ENCODE data around the gene HNRNPC. TPM values are rescaled to one million over a fixed set of nuclear protein-coding genes. Genes with fewer than 3 reads are reported as not detected.

Gene HNRNPC
- total and polyA plus RNA-seq, 10 of the 15 experiments (the other 5 are each of a cell fraction or from before 2014, with no cell fraction given), result 679 to 1,492 (median 1,262) TPM

GRCh38 chr14:21219120-21219519 lies 50.1 kb downstream of the HNRNPC start (continued):
- TF ChIP-seq CEBPZ (IDR thresholded peaks at IDR 0.05; ENCODE audit: low read depth, low read length) (no peak), NBN (IDR thresholded peaks at IDR 0.05) (no peak), NR2C1 (IDR thresholded peaks at IDR 0.05) (no peak), BHLHE40 (IDR thresholded peaks at IDR 0.05; ENCODE audit: borderline replicate concordance in 1 of 2, low read depth in 2 of 2, low read length in 1 of 2) (no peak), FOXK2 (IDR thresholded peaks at IDR 0.05) (no peak), EGR1 (IDR thresholded peaks at IDR 0.05; ENCODE audit: borderline replicate concordance in 1 of 2, low read depth in 2 of 2, low read length in 2 of 2) (no peak), TCF7 (IDR thresholded peaks at IDR 0.05; ENCODE audit: borderline replicate concordance) (no peak), HSF1 (IDR thresholded peaks at IDR 0.05; ENCODE audit: low read depth, low read length) (no peak), SIN3A (IDR thresholded peaks at IDR 0.05; ENCODE audit: low read depth, low read length) (no peak), ZZZ3 (IDR thresholded peaks at IDR 0.05; ENCODE audit: control insufficient read depth, insufficient read length, low read depth) (no peak), BMI1 (IDR thresholded peaks at IDR 0.05; ENCODE audit: borderline replicate concordance) (no peak)

Data from GM12878 (cell line).